GM19025 (cell line): ENCODE measurements around the gene ALDH5A1.
A peak's percentile ranks its signal among the peaks of the same experiment; 100 is the strongest.

Experiments used
- ATAC-seq: cut with Tn5 transposase; IDR thresholded peaks from one replicate; pipeline ENCODE4 v1.9.1; 2021; ENCODE audit warnings: mild to moderate bottlenecking, low read depth, moderate library complexity; ENCODE audit not compliant: unreplicated experiment

Gene ALDH5A1

GRCh38 chr6:24494821-24495795, at the start of gene ALDH5A1:
TSS of gene ALDH5A1 (plus strand) at chr6:24494969. CDS start at chr6:24494997, 28 bp downstream.
- ATAC-seq: peak; percentile 62

- no peak for ATAC-seq
These were observed 49.1 kb upstream of the ALDH5A1 start for GRCh38 chr6:24445704-24446103.

GRCh38 chr6:24446670-24447069, 48.1 kb upstream of the ALDH5A1 start:
- no peak for ATAC-seq

- no peak for ATAC-seq
These were observed 46.4 kb upstream of the ALDH5A1 start for GRCh38 chr6:24448396-24448795.

- no peak for ATAC-seq
These were observed 45.8 kb upstream of the ALDH5A1 start for GRCh38 chr6:24448828-24449525.

- ATAC-seq: no peak
These were observed 43.0 kb upstream of the ALDH5A1 start for GRCh38 chr6:24451581-24452388.

- no peak for ATAC-seq
These were observed 40.8 kb upstream of the ALDH5A1 start for GRCh38 chr6:24453921-24454320.

GRCh38 chr6:24454452-24454851, 40.3 kb upstream of the ALDH5A1 start:
- ATAC-seq: no peak

GRCh38 chr6:24455061-24455460, 39.7 kb upstream of the ALDH5A1 start:
- no peak for ATAC-seq

- no peak for ATAC-seq
These were observed 36.6 kb upstream of the ALDH5A1 start for GRCh38 chr6:24458134-24458533.

GRCh38 chr6:24458941-24459340, 35.8 kb upstream of the ALDH5A1 start:
- no peak for ATAC-seq

- no peak for ATAC-seq
These were observed 33.8 kb upstream of the ALDH5A1 start for GRCh38 chr6:24460966-24461365.

- ATAC-seq: no peak
These were observed 30.3 kb upstream of the ALDH5A1 start for GRCh38 chr6:24464253-24465038.

GRCh38 chr6:24469811-24470210, 25.0 kb upstream of the ALDH5A1 start:
- ATAC-seq: no peak

- no peak for ATAC-seq
These were observed 22.6 kb upstream of the ALDH5A1 start for GRCh38 chr6:24472181-24472580.

- ATAC-seq: no peak
These were observed 18.1 kb upstream of the ALDH5A1 start for GRCh38 chr6:24476631-24477030.

GRCh38 chr6:24477070-24477469, 17.7 kb upstream of the ALDH5A1 start:
- no peak for ATAC-seq

- ATAC-seq: no peak
These were observed 15.9 kb upstream of the ALDH5A1 start for GRCh38 chr6:24478903-24479302.

- no peak for ATAC-seq
These were observed 14.1 kb upstream of the ALDH5A1 start for GRCh38 chr6:24480705-24481104.

GRCh38 chr6:24481449-24481848, 13.3 kb upstream of the ALDH5A1 start:
- no peak for ATAC-seq
